GM10266 (cell line): ENCODE measurements around the gene PROSER2.

ENCODE experiments used
- DNase-seq: peaks from one replicate; pipeline ENCODE4 v3.0.0; 2012; ENCODE audit errors: extremely low spot score
- CTCF ChIP-seq: IDR thresholded peaks from 2 replicates; pipeline ENCODE4 v1.5.1; 2012; ENCODE audit warnings: mild to moderate bottlenecking, low read depth; ENCODE audit not compliant: control insufficient read depth, insufficient read depth; ENCODE audit errors: missing control alignments

PROSER2 gene

GRCh38 chr10:11825796-11826414 is 2.7 kb downstream of the PROSER2 start:
- no peak for TF ChIP-seq CTCF
- DNase-seq: no peak

DNA sequence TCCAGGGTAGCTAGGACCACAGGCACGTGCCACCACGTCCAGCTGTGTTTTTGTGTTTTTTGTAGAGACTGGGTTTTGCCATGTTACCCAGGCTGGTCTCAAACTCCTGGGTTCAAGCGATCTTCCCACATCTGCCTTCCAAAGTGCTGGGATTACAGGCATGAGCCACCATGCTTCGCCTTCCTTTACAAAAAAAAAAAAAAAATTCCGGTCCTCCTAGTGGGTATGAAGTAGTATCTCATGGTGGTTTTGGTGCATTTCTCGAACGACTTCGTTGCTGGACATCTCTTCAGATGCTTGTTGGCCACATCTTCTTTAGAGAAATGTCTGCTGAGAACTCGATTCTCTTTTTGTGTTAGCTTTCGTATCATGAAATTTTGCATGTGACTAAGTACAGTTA is 3.9 kb downstream of the PROSER2 start:
- TF ChIP-seq CTCF: no peak
- no peak for DNase-seq

- no peak for DNase-seq
- no peak for TF ChIP-seq CTCF
Observed at GRCh38 chr10:11827414-11827813, 4.3 kb downstream of the PROSER2 start.

- no peak for TF ChIP-seq CTCF
- no peak for DNase-seq
Observed at GRCh38 chr10:11828682-11829284, 5.6 kb downstream of the PROSER2 start.

GRCh38 chr10:11830836-11831519 is 7.8 kb downstream of the PROSER2 start:
- no peak for DNase-seq
- TF ChIP-seq CTCF: no peak

- TF ChIP-seq CTCF: no peak
- no peak for DNase-seq
Observed at GRCh38 chr10:11831520-11831951, 8.4 kb downstream of the PROSER2 start.

DNA sequence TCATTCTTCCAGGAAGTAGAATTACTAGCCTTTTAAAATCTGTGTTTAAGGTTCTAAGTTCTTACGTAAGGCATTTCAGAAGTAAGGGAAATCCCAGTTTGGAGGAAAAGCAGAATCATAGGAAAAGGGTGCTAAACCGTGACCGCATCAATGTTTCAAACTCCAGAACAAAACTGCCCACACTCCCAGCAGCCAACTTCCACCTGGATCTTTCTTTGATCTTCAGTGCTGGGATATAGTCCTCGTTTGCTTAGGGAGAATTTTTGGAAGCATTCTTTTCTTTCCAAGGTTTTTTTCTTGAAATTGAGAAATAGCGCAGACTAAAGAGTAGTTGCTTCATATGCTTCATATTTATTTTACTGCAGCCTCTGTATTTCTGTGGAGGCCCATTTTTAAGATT is 8.9 kb downstream of the PROSER2 start:
- DNase-seq: no peak
- no peak for TF ChIP-seq CTCF
